CD14-positive monocyte (primary cell): ENCODE measurements around the gene RECQL5. TPM values are rescaled to one million over a fixed set of nuclear protein-coding genes. Genes with fewer than 3 reads are reported as not detected.

Source experiments
- DNase-seq, 3 donors: peaks; one replicate each; pipeline ENCODE4 v3.0.0-alpha.2; 2011 to 2022
- H2AFZ ChIP-seq: 2 replicates; pipeline ENCODE4 v1.6.0; 2012; ENCODE audit warnings: mild to moderate bottlenecking, low read depth, low read length, inconsistent platforms; ENCODE audit not compliant: insufficient read depth, poor library complexity, severe bottlenecking
- H3K27ac ChIP-seq, 2 donors: 1 replicate in 1 of 2; 2 replicates in 1 of 2; pipeline ENCODE4 v1.5.1; 2012 to 2013; ENCODE audit warnings: low read length in 2 of 2, control low read depth in 1 of 2, inconsistent platforms in 1 of 2, low read depth in 1 of 2, mild to moderate bottlenecking in 1 of 2
- H3K27me3 ChIP-seq, 2 donors: one replicate each; pipeline versions ENCODE4 v1.6.0 to v1.6.1; 2011 to 2013; ENCODE audit warnings: low read length in 2 of 2; ENCODE audit not compliant: control insufficient read depth in 2 of 2, insufficient read depth in 2 of 2
- H3K36me3 ChIP-seq, 2 donors: replicated peaks in 1 of 2; 1 replicate in 1 of 2; 2 replicates in 1 of 2; pipeline versions ENCODE4 v1.5.1 to v1.6.1; 2012 to 2013; ENCODE audit warnings: low read length in 2 of 2, control low read depth in 1 of 2, inconsistent platforms in 1 of 2, mild to moderate bottlenecking in 1 of 2; ENCODE audit not compliant: insufficient read depth in 2 of 2, control insufficient read depth in 1 of 2
- H3K4me1 ChIP-seq, 2 donors: 1 replicate in 1 of 2; 2 replicates in 1 of 2; pipeline versions ENCODE4 v1.5.1 to v1.6.1; 2012 to 2013; ENCODE audit warnings: low read length in 2 of 2, control low read depth in 1 of 2, inconsistent platforms in 1 of 2, mild to moderate bottlenecking in 1 of 2, moderate library complexity in 1 of 2; ENCODE audit not compliant: insufficient read depth in 2 of 2, control insufficient read depth in 1 of 2
- H3K4me2 ChIP-seq: replicated peaks from 2 replicates; pipeline ENCODE3; 2012; ENCODE audit warnings: low read length, moderate library complexity, mild to moderate bottlenecking; ENCODE audit not compliant: poor library complexity, severe bottlenecking; ENCODE audit errors: extremely low read depth
- H3K4me3 ChIP-seq, 3 experiments: fragments of 200-600 bp in 1 of 3; sonication (generic) in 1 of 3; replicated peaks in 1 of 3; 1 replicate in 2 of 3; 2 replicates in 1 of 3; pipeline ENCODE4 v1.5.1; 2011 to 2013; ENCODE audit warnings: low read length in 3 of 3, mild to moderate bottlenecking in 3 of 3, control low read depth in 2 of 3, low read depth in 2 of 3, inconsistent platforms in 1 of 3, moderate library complexity in 1 of 3
- H3K79me2 ChIP-seq: 2 replicates; pipeline ENCODE4 v1.6.0; 2012; ENCODE audit warnings: mild to moderate bottlenecking, control low read depth, inconsistent platforms, low read length, moderate library complexity; ENCODE audit not compliant: insufficient read depth
- H3K9ac ChIP-seq: 2 replicates; pipeline ENCODE4 v1.6.0; 2017; ENCODE audit warnings: low read length, mild to moderate bottlenecking; ENCODE audit not compliant: insufficient read depth, poor library complexity, severe bottlenecking
- H3K9me3 ChIP-seq, 2 donors: replicated peaks in 1 of 2; 1 replicate in 1 of 2; 2 replicates in 1 of 2; pipeline versions ENCODE4 v1.5.1 to v1.6.1; 2012 to 2013; ENCODE audit warnings: low read length in 2 of 2, control low read depth in 1 of 2; ENCODE audit not compliant: control insufficient read depth in 1 of 2, insufficient read depth in 1 of 2
- H4K20me1 ChIP-seq: 2 replicates; pipeline ENCODE4 v1.6.0; 2012; ENCODE audit warnings: mild to moderate bottlenecking, low read length, control low read depth, moderate library complexity; ENCODE audit not compliant: insufficient read depth
- H3K27ac Mint-ChIP-seq, 7 donors: one replicate each; pipeline ENCODE4 v1.8.0; 2020; ENCODE audit warnings: mild to moderate bottlenecking in 7 of 7, mixed read lengths in 7 of 7, moderate library complexity in 6 of 7, inconsistent platforms in 2 of 7
- H3K27me3 Mint-ChIP-seq, 3 donors: one replicate each; pipeline ENCODE4 v1.8.0; 2021 to 2022; ENCODE audit warnings: low read depth in 3 of 3, mild to moderate bottlenecking in 3 of 3, mixed read lengths in 3 of 3, moderate library complexity in 3 of 3, inconsistent platforms in 1 of 3
- H3K36me3 Mint-ChIP-seq, 2 donors: one replicate each; pipeline ENCODE4 v1.8.0; 2020; ENCODE audit warnings: mixed read lengths in 2 of 2, inconsistent platforms in 1 of 2, mild to moderate bottlenecking in 1 of 2
- H3K4me1 Mint-ChIP-seq: one replicate; pipeline ENCODE4 v1.8.0; 2020; ENCODE audit warnings: mild to moderate bottlenecking, mixed read lengths
- H3K4me3 Mint-ChIP-seq, 2 donors: one replicate each; pipeline ENCODE4 v1.8.0; 2020; ENCODE audit warnings: mild to moderate bottlenecking in 2 of 2, mixed read lengths in 2 of 2, moderate library complexity in 1 of 2
- H3K9me3 Mint-ChIP-seq, 7 donors: one replicate each; pipeline ENCODE4 v1.8.0; 2020 to 2022; ENCODE audit warnings: mixed read lengths in 7 of 7, mild to moderate bottlenecking in 6 of 7, moderate library complexity in 6 of 7, inconsistent platforms in 2 of 7
- WGBS: methylation state at CpG from one replicate; pipeline ENCODE4 v1.1.5; 2013; ENCODE audit warnings: missing lambda C conversion rate; ENCODE audit not compliant: insufficient coverage; 5-methylcytosine and 5-hydroxymethylcytosine counted together
- intact Hi-C, 2 donors: fragments of 100-400 bp; cut with micrococcal nuclease; formaldehyde crosslinking; loops; one replicate each; pipeline versions ENCODE4 v1.15.0 to v1.15.1; 2023
- polyA plus RNA-seq, 3 donors: library from polyadenylated mRNA; depleted of rRNA in 1 of 3; unstranded in 2 of 3; stranded (reverse) in 1 of 3; fragments of 300-500 nt in 2 of 3; fragments of >200 nt in 1 of 3; fragmentation: Illumina TruSeq in 2 of 3; gene quantifications; 1 replicate in 2 of 3; 2 replicates in 1 of 3; pipeline ENCODE4 v1.2.3, GENCODE V29; 2012 to 2021
- TF ChIP-seq, protein P1 (sequence below): fragments of 200-600 bp; IDR thresholded peaks from one replicate; pipeline ENCODE4 v1.8.0; 2022; ENCODE audit warnings: antibody characterized with exemption, mild to moderate bottlenecking

Gene RECQL5
- polyA plus RNA-seq, 3 donors = 3.1 to 27.7 (median 4.4) TPM

DNA sequence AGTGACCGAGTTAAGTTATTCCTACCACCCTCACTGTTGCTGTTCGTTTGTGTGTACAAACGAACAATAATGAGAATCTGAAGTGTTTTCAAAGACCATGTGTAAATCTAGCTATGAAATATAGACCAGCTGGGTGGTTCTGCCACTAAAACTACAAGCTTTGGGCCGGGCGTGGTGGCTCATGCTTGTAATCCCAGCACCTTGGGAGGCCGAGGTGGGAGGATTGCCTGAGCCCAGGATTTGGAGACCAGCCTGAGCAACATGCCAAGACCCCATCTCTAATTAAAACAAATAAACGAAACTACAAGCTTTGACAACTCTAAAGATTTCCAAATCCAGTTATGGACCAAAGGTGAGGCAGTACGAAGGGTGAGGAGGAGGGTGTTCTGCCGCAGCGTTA is 973 bp downstream of the RECQL5 start:
- Mint-ChIP-seq H3K4me3 (no peak overlapping the region), H3K27ac (peak overlapping the region in 2 of 7 donors; percentile 54 to 84), H3K4me1 (peaks cover 12% of the 10 kb centered on the region), H3K9me3 (no peaks in the 10 kb centered on the region), H3K27me3 (peaks cover 0 to 2% (median 0%) of the 10 kb centered on the region in 3 donors), H3K36me3 (peaks cover 38 to 53% of the 10 kb centered on the region in 2 donors)
- H3K36me3 ChIP-seq = peaks cover 36 to 49% of the 10 kb centered on the region in 2 donors
- no peaks in the 10 kb centered on the region for H3K27me3 ChIP-seq
- H3K4me2 ChIP-seq = peak overlapping the region; percentile 86
- peaks cover 17 to 22% of the 10 kb centered on the region in 2 donors for H3K4me1 ChIP-seq
- intact Hi-C loops = loop anchor here (10.0 kb wide), 2 partner anchors 179 to 791 kb away; partner anchors contain the start of genes FDXR (in 1 of the 2) and UNC13D (in 1 of the 2)
- peak overlapping the region in 2 of 3 experiments; percentile 89 to 97 for H3K4me3 ChIP-seq
- no peak overlapping the region for H3K9ac ChIP-seq
- WGBS = 100% methylated on average over 2 of the region's 10 CpGs
- H2AFZ ChIP-seq = peak overlapping the region; percentile 82
- no peaks in the 10 kb centered on the region for H3K9me3 ChIP-seq
- TF ChIP-seq, protein P1, sequence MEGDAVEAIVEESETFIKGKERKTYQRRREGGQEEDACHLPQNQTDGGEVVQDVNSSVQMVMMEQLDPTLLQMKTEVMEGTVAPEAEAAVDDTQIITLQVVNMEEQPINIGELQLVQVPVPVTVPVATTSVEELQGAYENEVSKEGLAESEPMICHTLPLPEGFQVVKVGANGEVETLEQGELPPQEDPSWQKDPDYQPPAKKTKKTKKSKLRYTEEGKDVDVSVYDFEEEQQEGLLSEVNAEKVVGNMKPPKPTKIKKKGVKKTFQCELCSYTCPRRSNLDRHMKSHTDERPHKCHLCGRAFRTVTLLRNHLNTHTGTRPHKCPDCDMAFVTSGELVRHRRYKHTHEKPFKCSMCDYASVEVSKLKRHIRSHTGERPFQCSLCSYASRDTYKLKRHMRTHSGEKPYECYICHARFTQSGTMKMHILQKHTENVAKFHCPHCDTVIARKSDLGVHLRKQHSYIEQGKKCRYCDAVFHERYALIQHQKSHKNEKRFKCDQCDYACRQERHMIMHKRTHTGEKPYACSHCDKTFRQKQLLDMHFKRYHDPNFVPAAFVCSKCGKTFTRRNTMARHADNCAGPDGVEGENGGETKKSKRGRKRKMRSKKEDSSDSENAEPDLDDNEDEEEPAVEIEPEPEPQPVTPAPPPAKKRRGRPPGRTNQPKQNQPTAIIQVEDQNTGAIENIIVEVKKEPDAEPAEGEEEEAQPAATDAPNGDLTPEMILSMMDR = no peak
- no peak for DNase-seq
- peak overlapping the region in 1 of 2 donors; percentile 99 for H3K27ac ChIP-seq
- peaks cover 48% of the 10 kb centered on the region for H3K79me2 ChIP-seq
- H4K20me1 ChIP-seq = peaks cover 3% of the 10 kb centered on the region

DNA sequence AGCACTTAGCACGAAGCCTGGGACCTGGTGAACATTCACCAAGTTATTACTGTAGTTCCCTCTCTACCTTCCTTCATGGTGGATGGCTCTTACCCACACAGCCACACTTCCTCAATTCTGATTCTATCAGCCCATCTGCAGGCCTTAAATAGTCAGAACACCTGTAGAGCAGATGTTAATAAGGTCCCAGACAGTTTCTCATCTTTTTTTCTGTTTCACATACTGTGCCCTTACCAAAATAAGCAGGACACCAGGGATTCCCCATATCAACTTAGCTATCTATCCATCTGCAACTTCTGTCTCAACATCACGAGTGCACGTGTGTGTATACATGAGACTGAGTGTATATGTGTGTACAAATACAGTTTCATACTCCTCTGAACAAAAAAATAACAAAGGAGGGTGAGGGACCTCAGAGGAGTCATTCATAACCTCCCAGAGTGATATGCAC is 2.8 kb downstream of the RECQL5 start:
- intact Hi-C loops = loop anchor here (10.0 kb wide), 2 partner anchors 181 to 789 kb away; partner anchors contain the start of genes FDXR (in 1 of the 2) and UNC13D (in 1 of the 2)
- no CpG with 5 or more reads among the region's 3 CpGs for WGBS
- Histone ChIP-seq H3K4me1 (peaks cover 17 to 22% of the 10 kb centered on the region in 2 donors), H4K20me1 (no peaks in the 10 kb centered on the region), H2AFZ (no peak overlapping the region), H3K9me3 (no peaks in the 10 kb centered on the region), H3K27ac (no peak overlapping the region), H3K36me3 (peaks cover 36 to 47% of the 10 kb centered on the region in 2 donors), H3K4me2 (no peak overlapping the region), H3K4me3 (no peak overlapping the region), H3K9ac (no peak overlapping the region), H3K27me3 (no peaks in the 10 kb centered on the region), H3K79me2 (peaks cover 29% of the 10 kb centered on the region)
- DNase-seq = no peak
- Mint-ChIP-seq H3K27me3 (peaks cover 0 to 2% (median 0%) of the 10 kb centered on the region in 3 donors), H3K36me3 (peaks cover 35 to 52% of the 10 kb centered on the region in 2 donors), H3K4me3 (no peak overlapping the region), H3K9me3 (no peaks in the 10 kb centered on the region), H3K4me1 (peaks cover 8% of the 10 kb centered on the region), H3K27ac (no peak overlapping the region)
- TF ChIP-seq, protein P1 = no peak
